ENCODE measurements around the gene RGS3. TPM values are rescaled to one million over a fixed set of nuclear protein-coding genes. Genes with fewer than 3 reads are reported as not detected.
"Not testable (repeated sequence)": the region's sequence is repeated elsewhere in the genome, so short reads cannot be mapped to it uniquely, and the experiment has no call there.

RGS3 gene
- polyA plus RNA-seq, 1 donor: 33.0 TPM

DNA sequence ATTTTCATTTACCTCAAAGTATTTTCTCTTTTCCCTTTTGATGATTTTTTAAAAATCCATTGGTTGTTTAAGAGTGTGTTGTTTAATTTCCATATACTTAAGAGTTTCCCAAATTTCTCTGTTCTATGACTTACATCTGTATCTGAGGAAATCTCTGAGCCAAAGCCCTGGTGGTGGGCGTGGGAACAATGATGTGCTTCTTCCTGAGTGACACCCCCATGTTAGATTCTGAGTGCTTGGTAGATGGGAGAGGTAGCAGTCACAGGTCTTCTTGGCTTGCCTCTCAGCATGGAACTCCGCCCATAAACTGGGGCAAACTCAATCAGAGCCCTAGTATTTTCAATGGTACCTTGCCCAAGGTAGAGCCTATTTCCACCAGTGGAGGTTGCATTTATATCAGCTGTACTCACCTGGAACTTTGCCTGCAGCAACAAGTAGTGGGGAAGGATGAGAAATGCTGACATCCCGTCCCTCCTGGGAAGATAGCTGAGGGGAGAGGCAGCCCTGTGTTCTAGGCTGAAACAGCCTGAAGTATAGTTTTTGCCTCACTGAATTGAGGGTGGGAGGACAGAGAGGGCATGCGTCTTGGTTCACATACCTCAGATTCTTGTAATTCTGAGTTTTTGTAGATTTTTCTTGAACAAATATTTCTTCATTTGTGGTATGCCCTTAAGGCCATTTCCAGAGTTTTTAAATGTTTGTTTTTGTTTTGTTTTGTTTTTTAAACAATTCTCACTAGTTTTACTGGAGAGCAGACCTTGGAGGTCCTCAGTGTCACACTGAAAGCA is 26.6 kb upstream of the RGS3 start:
- no peaks in the 10 kb centered on the region for H3K27me3 ChIP-seq (ENCODE audit: control insufficient read depth, insufficient read depth, low read length)
- no peak overlapping the region for H3K4me3 ChIP-seq (ENCODE audit: low read length)
- WGBS (ENCODE audit: insufficient coverage, low lambda C conversion rate): no CpG with 5 or more reads among the region's 4 CpGs
- H3K4me1 ChIP-seq (ENCODE audit: control insufficient read depth, insufficient read depth, low read length): no peaks in the 10 kb centered on the region
- H3K36me3 ChIP-seq (ENCODE audit: control insufficient read depth, insufficient read depth, low read length): no peaks in the 10 kb centered on the region
- no peaks in the 10 kb centered on the region for H3K9me3 ChIP-seq (ENCODE audit: control insufficient read depth, low read depth, low read length)
- no peak for DNase-seq
- no peak overlapping the region for H3K27ac ChIP-seq (ENCODE audit: low read length)

DNA sequence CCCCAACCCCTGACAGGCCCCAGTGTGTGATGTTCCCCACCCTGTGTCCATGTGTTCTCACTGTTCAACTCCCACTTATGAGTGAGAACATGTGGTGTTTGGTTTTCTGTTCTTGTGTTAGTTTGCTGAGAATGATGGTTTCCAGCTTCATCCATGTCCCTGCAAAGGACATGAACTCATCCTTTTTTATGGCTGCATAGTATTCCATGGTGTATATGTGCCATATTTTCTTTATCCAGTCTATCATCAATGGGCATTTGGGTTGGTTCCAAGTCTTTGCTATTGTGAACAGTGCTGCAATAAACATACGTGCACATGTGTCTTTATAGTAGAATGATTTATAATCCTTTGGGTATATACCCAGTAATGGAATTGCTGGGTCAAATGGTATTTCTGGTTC is 25.8 kb upstream of the RGS3 start:
- not testable (repeated sequence) for H3K27ac ChIP-seq (ENCODE audit: low read length); H3K36me3 ChIP-seq (ENCODE audit: control insufficient read depth, insufficient read depth, low read length); H3K9me3 ChIP-seq (ENCODE audit: control insufficient read depth, low read depth, low read length); DNase-seq; H3K4me1 ChIP-seq (ENCODE audit: control insufficient read depth, insufficient read depth, low read length); H3K27me3 ChIP-seq (ENCODE audit: control insufficient read depth, insufficient read depth, low read length); H3K4me3 ChIP-seq (ENCODE audit: low read length)
- WGBS (ENCODE audit: insufficient coverage, low lambda C conversion rate): no CpG with 5 or more reads among the region's 1 CpG

DNA sequence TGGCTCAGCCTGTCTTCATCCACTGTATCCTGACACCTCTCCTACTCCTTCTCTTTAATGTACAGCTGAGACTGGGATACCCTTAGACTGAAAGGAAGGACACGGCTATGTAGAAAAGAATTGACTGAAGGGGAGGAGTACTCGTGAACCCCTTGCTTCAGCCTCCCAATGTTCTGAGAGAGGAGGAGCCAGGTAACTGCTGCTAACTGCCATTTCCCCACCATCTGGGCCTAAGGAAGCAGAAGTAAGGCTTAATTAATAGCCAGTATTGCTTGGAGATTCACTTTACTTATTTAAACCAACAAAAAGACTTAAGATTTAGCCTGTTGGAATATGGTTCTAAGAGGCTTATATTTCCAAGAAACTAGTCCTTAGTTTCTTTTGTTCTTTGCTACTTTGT is 18.8 kb upstream of the RGS3 start:
- H3K36me3 ChIP-seq (ENCODE audit: control insufficient read depth, insufficient read depth, low read length): no peaks in the 10 kb centered on the region
- no CpG with 5 or more reads among the region's 2 CpGs for WGBS (ENCODE audit: insufficient coverage, low lambda C conversion rate)
- H3K27me3 ChIP-seq (ENCODE audit: control insufficient read depth, insufficient read depth, low read length): no peaks in the 10 kb centered on the region
- no peak overlapping the region for H3K4me3 ChIP-seq (ENCODE audit: low read length)
- H3K27ac ChIP-seq (ENCODE audit: low read length): no peak overlapping the region
- no peaks in the 10 kb centered on the region for H3K9me3 ChIP-seq (ENCODE audit: control insufficient read depth, low read depth, low read length)
- DNase-seq: no peak
- no peaks in the 10 kb centered on the region for H3K4me1 ChIP-seq (ENCODE audit: control insufficient read depth, insufficient read depth, low read length)

DNA sequence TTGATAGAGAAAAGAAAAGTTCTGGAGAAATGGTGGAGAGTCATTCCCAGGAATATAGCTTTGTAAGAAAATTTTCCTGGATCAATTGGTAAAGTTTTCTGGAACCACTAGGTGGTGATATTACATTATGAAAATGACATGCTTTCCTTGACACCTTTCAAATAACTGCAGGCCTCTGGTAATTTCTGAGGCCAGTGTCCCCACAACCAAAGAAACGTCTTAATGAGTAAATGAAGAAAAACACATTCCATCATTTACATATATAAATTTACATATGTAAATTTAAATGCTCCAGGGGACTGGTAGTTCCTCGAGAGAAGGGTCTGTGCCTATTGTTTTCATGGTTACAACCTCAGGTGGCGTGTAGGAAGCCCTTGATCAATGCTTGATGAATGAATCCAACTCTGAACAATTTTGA is 17.2 kb upstream of the RGS3 start:
- 0% methylated on average over 1 of the region's 3 CpGs for WGBS (ENCODE audit: insufficient coverage, low lambda C conversion rate)
- H3K27me3 ChIP-seq (ENCODE audit: control insufficient read depth, insufficient read depth, low read length): no peaks in the 10 kb centered on the region
- H3K36me3 ChIP-seq (ENCODE audit: control insufficient read depth, insufficient read depth, low read length): no peaks in the 10 kb centered on the region
- H3K27ac ChIP-seq (ENCODE audit: low read length): no peak overlapping the region
- peak in 1 of 2 donors; percentile 38 for DNase-seq
- H3K4me1 ChIP-seq (ENCODE audit: control insufficient read depth, insufficient read depth, low read length): no peaks in the 10 kb centered on the region
- H3K4me3 ChIP-seq (ENCODE audit: low read length): no peak overlapping the region
- H3K9me3 ChIP-seq (ENCODE audit: control insufficient read depth, low read depth, low read length): no peaks in the 10 kb centered on the region

DNA sequence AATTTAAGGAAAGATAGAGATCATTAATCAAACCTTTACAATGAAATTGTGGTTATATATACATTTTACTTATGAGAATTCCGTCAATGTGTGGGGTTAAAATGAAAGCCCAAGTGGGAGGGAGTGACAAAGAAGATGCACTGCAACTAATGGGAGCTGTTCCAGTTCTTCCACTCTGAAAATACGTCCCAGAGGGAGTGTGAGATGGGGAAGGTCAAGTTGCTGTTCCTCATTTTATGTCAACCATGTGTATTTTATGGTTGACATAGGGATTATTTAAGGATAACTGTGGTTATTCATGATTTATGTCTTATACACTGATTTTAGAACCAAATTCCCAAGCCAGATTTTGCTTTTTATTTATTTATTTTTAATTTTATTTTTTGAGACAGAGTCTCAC is 14.2 kb upstream of the RGS3 start:
- Histone ChIP-seq H3K27ac (ENCODE audit: low read length) (no peak overlapping the region), H3K4me3 (ENCODE audit: low read length) (no peak overlapping the region), H3K4me1 (ENCODE audit: control insufficient read depth, insufficient read depth, low read length) (no peaks in the 10 kb centered on the region), H3K27me3 (ENCODE audit: control insufficient read depth, insufficient read depth, low read length) (no peaks in the 10 kb centered on the region), H3K36me3 (ENCODE audit: control insufficient read depth, insufficient read depth, low read length) (no peaks in the 10 kb centered on the region), H3K9me3 (ENCODE audit: control insufficient read depth, low read depth, low read length) (no peaks in the 10 kb centered on the region)
- DNase-seq: no peak
- 88% methylated on average over 1 of the region's 2 CpGs for WGBS (ENCODE audit: insufficient coverage, low lambda C conversion rate)

DNA sequence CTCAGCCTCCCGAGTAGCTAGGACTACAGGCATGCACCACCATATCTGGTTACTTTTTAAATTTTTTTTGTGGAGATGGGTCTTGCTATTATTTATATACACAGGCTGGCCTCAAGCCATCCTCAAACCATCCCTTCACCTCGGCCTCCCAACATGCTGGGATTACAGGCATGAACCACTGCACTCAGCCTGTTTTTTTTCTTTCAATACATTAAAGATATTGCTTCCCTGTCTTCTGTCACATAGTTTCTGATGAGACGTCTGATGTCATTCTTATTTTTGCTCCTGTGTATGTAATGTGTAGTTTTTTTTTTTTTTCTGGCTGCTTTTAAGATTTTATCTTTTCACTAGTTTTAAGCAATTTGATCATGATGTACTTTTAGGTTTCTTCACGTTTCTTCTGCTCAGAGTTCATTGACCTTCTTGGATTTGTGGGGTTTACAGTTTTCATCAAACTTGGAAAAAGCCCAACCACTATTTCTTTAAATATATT is 11.4 kb upstream of the RGS3 start:
- Histone ChIP-seq H3K4me3 (ENCODE audit: low read length) (no peak overlapping the region), H3K27me3 (ENCODE audit: control insufficient read depth, insufficient read depth, low read length) (no peaks in the 10 kb centered on the region), H3K4me1 (ENCODE audit: control insufficient read depth, insufficient read depth, low read length) (peaks cover 19% of the 10 kb centered on the region), H3K36me3 (ENCODE audit: control insufficient read depth, insufficient read depth, low read length) (no peaks in the 10 kb centered on the region), H3K27ac (ENCODE audit: low read length) (no peak overlapping the region), H3K9me3 (ENCODE audit: control insufficient read depth, low read depth, low read length) (no peaks in the 10 kb centered on the region)
- DNase-seq: no peak
- 80% methylated on average over 2 of the region's 4 CpGs for WGBS (ENCODE audit: insufficient coverage, low lambda C conversion rate)

DNA sequence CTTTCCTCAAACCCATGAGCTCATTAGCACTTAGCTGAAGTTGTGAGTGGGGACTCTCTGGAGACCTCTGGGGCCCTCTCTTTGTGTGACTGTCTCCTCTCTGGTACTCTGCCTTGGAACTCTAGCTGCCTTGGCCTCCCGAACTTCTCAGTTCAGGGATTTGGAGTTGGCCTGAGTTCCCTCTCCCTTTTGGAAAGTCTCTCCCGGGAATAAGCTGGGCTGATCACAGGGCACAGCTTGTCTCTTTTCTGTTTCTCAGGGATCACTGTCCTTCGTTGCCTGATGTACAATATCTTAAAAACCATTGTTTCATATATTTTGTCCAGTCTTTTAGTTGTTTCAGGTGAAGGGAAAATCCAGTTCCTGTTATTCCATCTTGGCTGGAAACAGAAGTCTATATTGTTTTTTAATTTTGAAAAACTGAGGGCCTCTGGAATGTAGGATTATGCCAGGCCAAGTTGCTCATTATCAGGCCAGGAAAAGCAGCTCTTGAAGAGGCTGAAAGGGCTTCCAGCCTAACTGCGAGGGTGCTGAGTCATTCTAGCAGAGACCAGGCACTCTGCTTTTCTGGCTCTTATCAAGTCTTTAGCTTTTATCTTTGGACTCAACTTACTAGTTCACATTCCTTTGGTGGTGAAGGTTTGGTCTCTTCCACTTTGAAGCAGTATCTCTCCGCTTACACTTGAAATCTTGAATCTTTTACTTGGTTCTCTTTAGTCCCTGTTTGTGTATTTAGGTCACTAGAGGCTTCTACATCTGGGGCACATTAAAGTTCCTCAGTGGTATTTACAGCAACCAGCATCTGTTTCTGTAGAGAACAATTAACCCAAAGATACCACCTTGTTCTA is 8.4 kb upstream of the RGS3 start:
- DNase-seq: peak; percentile 61 to 82
- no peaks in the 10 kb centered on the region for H3K9me3 ChIP-seq (ENCODE audit: control insufficient read depth, low read depth, low read length)
- peak overlapping the region; percentile 64 for H3K27ac ChIP-seq (ENCODE audit: low read length)
- no peaks in the 10 kb centered on the region for H3K36me3 ChIP-seq (ENCODE audit: control insufficient read depth, insufficient read depth, low read length)
- 38% methylated on average over 2 of the region's 5 CpGs for WGBS (ENCODE audit: insufficient coverage, low lambda C conversion rate)
- H3K27me3 ChIP-seq (ENCODE audit: control insufficient read depth, insufficient read depth, low read length): no peaks in the 10 kb centered on the region
- peaks cover 19% of the 10 kb centered on the region for H3K4me1 ChIP-seq (ENCODE audit: control insufficient read depth, insufficient read depth, low read length)
- H3K4me3 ChIP-seq (ENCODE audit: low read length): no peak overlapping the region

DNA sequence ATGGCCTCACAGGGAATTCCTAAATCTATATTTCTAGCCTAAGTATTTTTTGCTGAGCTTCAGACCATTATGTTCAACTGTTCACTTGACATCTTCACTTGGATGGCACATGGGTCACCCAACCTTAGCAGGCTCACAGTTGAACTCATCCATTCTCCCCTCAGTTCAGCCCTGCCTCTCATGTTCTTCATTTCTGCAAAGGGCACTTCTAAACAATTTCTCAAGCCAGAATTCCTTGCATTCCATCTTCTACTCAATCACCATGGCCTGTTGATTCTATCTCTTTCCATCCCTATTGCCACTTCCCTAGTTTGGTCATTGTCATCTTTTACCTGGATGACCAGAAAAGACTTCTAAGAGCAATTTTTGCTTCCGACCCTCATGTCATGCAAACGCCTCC is 7.3 kb upstream of the RGS3 start:
- H3K27me3 ChIP-seq (ENCODE audit: control insufficient read depth, insufficient read depth, low read length): no peaks in the 10 kb centered on the region
- no peaks in the 10 kb centered on the region for H3K9me3 ChIP-seq (ENCODE audit: control insufficient read depth, low read depth, low read length)
- no peak overlapping the region for H3K4me3 ChIP-seq (ENCODE audit: low read length)
- H3K4me1 ChIP-seq (ENCODE audit: control insufficient read depth, insufficient read depth, low read length): peaks cover 19% of the 10 kb centered on the region
- 80% methylated on average over 1 of the region's 2 CpGs for WGBS (ENCODE audit: insufficient coverage, low lambda C conversion rate)
- DNase-seq: no peak
- H3K36me3 ChIP-seq (ENCODE audit: control insufficient read depth, insufficient read depth, low read length): no peaks in the 10 kb centered on the region
- H3K27ac ChIP-seq (ENCODE audit: low read length): peak overlapping the region; percentile 64

DNA sequence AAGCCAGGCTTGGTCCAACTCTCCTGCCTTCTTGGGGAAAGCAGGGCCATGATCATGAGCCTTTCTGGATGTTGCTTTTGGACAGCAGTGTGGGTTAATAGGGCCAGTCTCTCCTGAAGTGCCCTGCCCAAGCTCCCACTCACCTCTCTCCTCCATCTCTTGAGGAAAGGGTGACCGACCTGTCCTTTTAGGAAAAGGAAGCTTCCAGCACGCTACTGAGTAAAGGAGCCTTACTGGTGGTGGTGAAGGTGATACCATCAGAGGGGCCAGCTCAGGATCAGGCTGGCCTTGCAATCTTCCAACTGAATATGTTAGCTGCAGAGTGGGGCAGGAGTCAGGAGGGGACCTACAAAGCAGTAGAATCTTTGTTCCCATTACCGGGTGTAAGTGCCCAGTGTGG is 2.2 kb upstream of the RGS3 start:
- peaks cover 20% of the 10 kb centered on the region for H3K4me1 ChIP-seq (ENCODE audit: control insufficient read depth, insufficient read depth, low read length)
- no peaks in the 10 kb centered on the region for H3K36me3 ChIP-seq (ENCODE audit: control insufficient read depth, insufficient read depth, low read length)
- no peak overlapping the region for H3K27ac ChIP-seq (ENCODE audit: low read length)
- no CpG with 5 or more reads among the region's 3 CpGs for WGBS (ENCODE audit: insufficient coverage, low lambda C conversion rate)
- no peaks in the 10 kb centered on the region for H3K9me3 ChIP-seq (ENCODE audit: control insufficient read depth, low read depth, low read length)
- no peak overlapping the region for H3K4me3 ChIP-seq (ENCODE audit: low read length)
- DNase-seq: no peak
- H3K27me3 ChIP-seq (ENCODE audit: control insufficient read depth, insufficient read depth, low read length): no peaks in the 10 kb centered on the region

DNA sequence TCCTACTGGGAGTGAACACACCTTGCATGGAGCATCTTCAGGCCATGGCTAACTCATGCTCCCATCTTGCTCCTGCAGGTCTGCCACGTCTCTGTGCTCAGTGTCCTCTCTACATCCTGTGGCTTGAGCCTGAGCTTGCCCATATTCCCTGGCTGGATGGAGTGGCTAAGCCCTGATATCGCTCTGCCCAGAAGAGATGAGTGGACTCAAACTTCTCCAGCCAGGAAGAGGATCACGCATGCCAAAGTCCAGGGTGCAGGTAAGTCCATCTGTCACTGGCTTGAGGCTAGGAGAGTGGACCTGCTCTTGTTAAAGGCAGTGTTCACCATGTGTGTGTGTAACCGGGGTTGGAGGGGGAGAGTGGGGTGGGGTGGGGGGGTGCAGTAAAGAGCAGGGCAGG is 1.6 kb upstream of the RGS3 start:
- Histone ChIP-seq H3K4me1 (ENCODE audit: control insufficient read depth, insufficient read depth, low read length) (peaks cover 18% of the 10 kb centered on the region), H3K27me3 (ENCODE audit: control insufficient read depth, insufficient read depth, low read length) (no peaks in the 10 kb centered on the region), H3K9me3 (ENCODE audit: control insufficient read depth, low read depth, low read length) (no peaks in the 10 kb centered on the region), H3K27ac (ENCODE audit: low read length) (no peak overlapping the region), H3K36me3 (ENCODE audit: control insufficient read depth, insufficient read depth, low read length) (no peaks in the 10 kb centered on the region), H3K4me3 (ENCODE audit: low read length) (no peak overlapping the region)
- DNase-seq: no peak
- WGBS (ENCODE audit: insufficient coverage, low lambda C conversion rate): no CpG with 5 or more reads among the region's 4 CpGs
